Nephron progenitor cell (in vitro differentiated cells): Measurements from ENCODE around the gene LRRC40.
A peak's percentile ranks its signal among the peaks of the same experiment; 100 is the strongest.
"Not testable (repeated sequence)": the region's sequence is repeated elsewhere in the genome, so short reads cannot be mapped to it uniquely, and the experiment has no call there.

Experiments used
- DNase-seq: peaks from one replicate; pipeline ENCODE4 v3.0.0; 2021
- H3K27ac Mint-ChIP-seq: 2 replicates; pipeline ENCODE4 v1.8.0; 2021; ENCODE audit warnings: mild to moderate bottlenecking, moderate library complexity, mixed read lengths
- H3K27me3 Mint-ChIP-seq: 2 replicates; pipeline ENCODE4 v1.8.0; 2021; ENCODE audit warnings: mild to moderate bottlenecking, low read depth, mixed read lengths; ENCODE audit not compliant: poor library complexity
- H3K36me3 Mint-ChIP-seq: 2 replicates; pipeline ENCODE4 v1.8.0; 2021; ENCODE audit warnings: low read depth, mixed read lengths
- H3K4me1 Mint-ChIP-seq: 2 replicates; pipeline ENCODE4 v1.8.0; 2021; ENCODE audit warnings: mixed read lengths
- H3K4me3 Mint-ChIP-seq: 2 replicates; pipeline ENCODE4 v1.8.0; 2021; ENCODE audit warnings: mild to moderate bottlenecking, moderate library complexity, mixed read lengths
- H3K9me3 Mint-ChIP-seq: 2 replicates; pipeline ENCODE4 v1.8.0; 2021; ENCODE audit warnings: mild to moderate bottlenecking, moderate library complexity, mixed read lengths
- TF ChIP-seq, protein P1 (sequence below): fragments of 200-600 bp; sonication (generic); IDR thresholded peaks from 2 replicates; pipeline ENCODE4 v1.5.0; 2021; ENCODE audit warnings: antibody characterized with exemption

LRRC40 gene

DNA sequence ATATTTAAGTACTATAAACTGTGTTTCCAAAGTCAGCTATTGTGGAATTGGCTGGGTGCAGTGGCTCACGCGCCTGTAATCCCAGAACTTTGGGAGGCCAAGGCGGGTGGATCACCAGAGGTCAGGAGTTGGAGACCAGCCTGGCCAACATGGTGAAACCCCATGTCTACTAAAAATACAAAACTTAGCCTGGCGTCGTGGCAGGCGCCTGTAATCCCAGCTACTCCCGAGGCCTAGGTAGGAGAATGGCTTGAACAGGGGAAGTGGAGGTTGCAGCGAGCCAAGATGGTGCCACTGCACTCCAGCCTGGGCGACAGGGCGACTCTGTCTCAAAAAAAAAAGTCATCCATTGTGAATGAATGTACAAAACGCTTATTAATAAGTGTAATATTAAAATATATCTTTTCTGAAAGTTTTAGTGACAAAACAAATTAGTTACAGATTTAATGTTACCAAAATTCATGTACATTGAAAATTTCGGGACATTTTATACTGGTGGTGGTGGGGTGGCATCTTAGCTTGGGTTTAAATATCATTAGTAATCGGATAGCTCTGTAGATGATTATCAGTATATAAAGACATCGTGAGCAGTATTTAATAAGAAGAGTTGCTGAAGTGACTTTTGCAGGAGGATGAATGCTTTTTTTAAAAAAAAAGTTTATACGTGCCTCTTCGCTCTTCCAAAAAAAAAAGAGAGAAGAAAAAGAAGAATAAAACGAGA lies 15.3 kb upstream of the LRRC40 start:
- Mint-ChIP-seq H3K36me3 (peaks cover 21% of the 10 kb centered on the region), H3K9me3 (no peaks in the 10 kb centered on the region), H3K4me3 (peak overlapping the region; percentile 96), H3K4me1 (peaks cover 41% of the 10 kb centered on the region), H3K27ac (peak overlapping the region; percentile 100), H3K27me3 (no peaks in the 10 kb centered on the region)
- TF ChIP-seq, protein P1, sequence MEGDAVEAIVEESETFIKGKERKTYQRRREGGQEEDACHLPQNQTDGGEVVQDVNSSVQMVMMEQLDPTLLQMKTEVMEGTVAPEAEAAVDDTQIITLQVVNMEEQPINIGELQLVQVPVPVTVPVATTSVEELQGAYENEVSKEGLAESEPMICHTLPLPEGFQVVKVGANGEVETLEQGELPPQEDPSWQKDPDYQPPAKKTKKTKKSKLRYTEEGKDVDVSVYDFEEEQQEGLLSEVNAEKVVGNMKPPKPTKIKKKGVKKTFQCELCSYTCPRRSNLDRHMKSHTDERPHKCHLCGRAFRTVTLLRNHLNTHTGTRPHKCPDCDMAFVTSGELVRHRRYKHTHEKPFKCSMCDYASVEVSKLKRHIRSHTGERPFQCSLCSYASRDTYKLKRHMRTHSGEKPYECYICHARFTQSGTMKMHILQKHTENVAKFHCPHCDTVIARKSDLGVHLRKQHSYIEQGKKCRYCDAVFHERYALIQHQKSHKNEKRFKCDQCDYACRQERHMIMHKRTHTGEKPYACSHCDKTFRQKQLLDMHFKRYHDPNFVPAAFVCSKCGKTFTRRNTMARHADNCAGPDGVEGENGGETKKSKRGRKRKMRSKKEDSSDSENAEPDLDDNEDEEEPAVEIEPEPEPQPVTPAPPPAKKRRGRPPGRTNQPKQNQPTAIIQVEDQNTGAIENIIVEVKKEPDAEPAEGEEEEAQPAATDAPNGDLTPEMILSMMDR, result no peak
- DNase-seq, result no peak

DNA sequence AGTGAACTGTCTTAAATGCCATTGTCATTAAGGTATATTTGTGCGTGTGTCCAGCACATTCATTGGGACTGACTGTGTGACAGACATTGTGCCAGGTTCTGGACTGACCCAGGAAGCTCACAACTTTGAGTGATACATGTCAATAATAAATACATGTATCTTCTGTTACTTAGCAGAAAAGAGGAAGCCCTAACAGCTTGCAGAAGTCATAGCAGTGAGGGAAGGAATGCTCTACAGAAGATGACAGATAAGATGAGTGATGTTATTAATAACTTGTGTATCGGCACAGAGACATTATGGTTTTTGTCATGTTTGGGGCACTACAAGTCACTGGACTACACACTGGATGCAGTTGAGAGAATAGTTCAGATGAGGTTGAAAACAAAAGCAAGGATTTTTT lies 14.6 kb upstream of the LRRC40 start:
- Mint-ChIP-seq H3K36me3 (peaks cover 27% of the 10 kb centered on the region), H3K4me1 (peaks cover 41% of the 10 kb centered on the region), H3K9me3 (no peaks in the 10 kb centered on the region), H3K4me3 (peak overlapping the region; percentile 68), H3K27ac (peak overlapping the region; percentile 59), H3K27me3 (no peaks in the 10 kb centered on the region)
- DNase-seq, result no peak
- TF ChIP-seq, protein P1, result no peak

DNA sequence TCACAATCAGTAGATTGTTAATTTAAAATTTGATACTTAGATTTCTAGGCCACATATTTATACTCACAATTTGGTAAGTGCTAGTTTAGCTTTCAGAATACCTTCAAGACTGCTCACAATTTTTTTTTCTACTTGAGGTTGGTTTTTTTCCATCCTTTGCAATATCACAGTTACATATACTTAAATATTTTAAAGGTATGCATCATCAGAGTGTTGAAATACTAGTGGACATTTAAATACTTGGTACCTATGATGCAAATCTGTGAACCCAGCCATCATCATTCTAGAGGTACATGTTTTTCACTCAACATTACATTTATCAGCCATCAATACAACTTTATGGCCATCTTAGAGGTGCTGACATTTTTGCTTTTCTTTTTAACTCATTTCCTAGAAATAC lies 6.2 kb upstream of the LRRC40 start:
- no peak overlapping the region for H3K27ac Mint-ChIP-seq
- TF ChIP-seq, protein P1, result no peak
- H3K4me3 Mint-ChIP-seq, result no peak overlapping the region
- no peaks in the 10 kb centered on the region for H3K9me3 Mint-ChIP-seq
- no peak for DNase-seq
- no peaks in the 10 kb centered on the region for H3K27me3 Mint-ChIP-seq
- H3K36me3 Mint-ChIP-seq, result peaks cover 24% of the 10 kb centered on the region
- peaks cover 10% of the 10 kb centered on the region for H3K4me1 Mint-ChIP-seq

DNA sequence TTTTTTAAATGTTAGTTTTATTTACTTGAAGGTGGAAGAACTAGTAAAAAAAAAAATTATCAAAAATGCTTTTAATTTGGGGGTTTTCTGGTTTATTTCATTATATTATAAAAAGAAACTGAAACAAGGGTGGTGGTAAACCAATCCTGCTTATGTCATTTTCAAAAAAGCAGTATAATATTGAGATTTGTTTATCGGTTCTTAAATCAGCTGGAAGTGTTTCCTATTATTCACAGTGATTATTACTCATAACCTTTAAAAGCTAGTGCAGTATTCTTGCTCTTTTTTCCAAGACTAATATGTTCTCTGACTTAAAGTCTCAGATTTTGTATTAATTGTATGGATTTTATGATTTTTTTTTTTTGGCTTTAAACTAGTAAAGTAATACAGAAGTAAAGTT lies 5.4 kb upstream of the LRRC40 start:
- Mint-ChIP-seq H3K4me1 (peaks cover 10% of the 10 kb centered on the region), H3K9me3 (no peaks in the 10 kb centered on the region), H3K4me3 (no peak overlapping the region), H3K27me3 (no peaks in the 10 kb centered on the region), H3K27ac (no peak overlapping the region), H3K36me3 (peaks cover 20% of the 10 kb centered on the region)
- DNase-seq, result no peak
- TF ChIP-seq, protein P1, result no peak

- H3K27ac Mint-ChIP-seq, result no peak overlapping the region
- no peak for DNase-seq
- H3K4me3 Mint-ChIP-seq, result no peak overlapping the region
- no peaks in the 10 kb centered on the region for H3K27me3 Mint-ChIP-seq
- peaks cover 12% of the 10 kb centered on the region for H3K36me3 Mint-ChIP-seq
- peaks cover 26% of the 10 kb centered on the region for H3K4me1 Mint-ChIP-seq
- TF ChIP-seq, protein P1, result no peak
- no peaks in the 10 kb centered on the region for H3K9me3 Mint-ChIP-seq
These were observed 2.9 kb upstream of the LRRC40 start for GRCh38 chr1:70208292-70208691.

DNA sequence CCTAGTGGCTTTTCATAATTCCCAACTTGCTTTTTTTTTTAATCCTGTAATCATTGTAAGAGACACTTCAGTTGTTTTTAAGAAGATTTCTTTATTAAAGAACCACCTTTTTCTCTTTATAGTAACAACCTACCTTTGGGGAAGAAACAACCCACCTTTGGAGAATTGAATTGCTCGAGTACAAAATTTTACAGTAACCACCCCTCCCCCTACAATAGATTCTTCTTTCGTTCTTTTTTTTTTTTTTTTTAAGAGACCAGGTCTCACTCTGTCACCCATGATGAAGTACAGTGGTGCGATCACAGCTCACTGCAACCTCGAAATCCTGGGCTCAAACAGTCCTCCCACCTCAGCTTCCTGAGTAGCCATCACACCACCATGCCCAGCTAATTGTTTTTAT lies 2.1 kb upstream of the LRRC40 start:
- no peak for DNase-seq
- TF ChIP-seq, protein P1, result no peak
- Mint-ChIP-seq H3K9me3 (no peaks in the 10 kb centered on the region), H3K36me3 (peaks cover 12% of the 10 kb centered on the region), H3K27me3 (no peaks in the 10 kb centered on the region), H3K4me1 (peaks cover 30% of the 10 kb centered on the region), H3K4me3 (peak overlapping the region; percentile 97), H3K27ac (peak overlapping the region; percentile 58)

- peak overlapping the region; percentile 100 for H3K27ac Mint-ChIP-seq
- DNase-seq, H3K27me3 Mint-ChIP-seq, H3K9me3 Mint-ChIP-seq: not testable (repeated sequence)
- H3K36me3 Mint-ChIP-seq, result peaks cover 12% of the 10 kb centered on the region
- peaks cover 30% of the 10 kb centered on the region for H3K4me1 Mint-ChIP-seq
- H3K4me3 Mint-ChIP-seq, result peak overlapping the region; percentile 97
These were observed 1.5 kb upstream of the LRRC40 start for GRCh38 chr1:70206833-70207232.
